HCT116 (cell line): ENCODE data around the gene GTF2IRD1. TPM values are rescaled to one million over a fixed set of nuclear protein-coding genes. Genes with fewer than 3 reads are reported as not detected.

Experiments
- ATAC-seq: fragments of 200-7000 bp; cut with Tn5 transposase; 2 replicates; pipeline ENCODE4 v1.9.1; 2020; ENCODE audit warnings: mild to moderate bottlenecking, moderate library complexity
- BruUV-seq: library from RNA; stranded (reverse); fragments of 400-500 nt; replicated peaks from 2 replicates; lab custom pipeline; 2021; lab: Mats Ljungman, UMichigan
- CTCF ChIA-PET: fragments of 300-600 bp; sonication (Branson Sonifier 250); formaldehyde crosslinking; loops from one replicate; lab custom pipeline; 2021; ENCODE audit warnings: antibody characterized with exemption; lab: Charles Lee
- POLR2A ChIA-PET: fragments of 300-600, 350-600 bp; sonication (Branson Sonifier 250); formaldehyde crosslinking; loops from one replicate; lab custom pipeline; 2021; ENCODE audit warnings: antibody characterized with exemption; lab: Charles Lee
- RAD21 ChIA-PET, 2 experiments: fragments of 300-600 bp; sonication (Branson Sonifier 250); formaldehyde crosslinking; loops; one replicate each; lab custom pipeline; 2023; ENCODE audit warnings: low total read pairs in 2 of 2; ENCODE audit not compliant: uncharacterized antibody in 2 of 2, unreplicated experiment in 2 of 2, low non-redundant PET in 1 of 2; lab: Charles Lee
- DNase-seq: peaks from one replicate; pipeline ENCODE4 v3.0.0-alpha.2; 2010; ENCODE audit warnings: low read depth, low spot score
- H2AFZ ChIP-seq: fragments of 200-600 bp; shearing (Covaris generic), sonication (generic); 2 replicates; pipeline ENCODE4 v1.6.1; 2017; ENCODE audit warnings: low read depth, mixed run types, mixed read lengths, antibody characterized with exemption, low read length; ENCODE audit not compliant: poor library complexity, severe bottlenecking
- H3K27ac ChIP-seq: 2 replicates; pipeline ENCODE4 v1.5.1; 2012; ENCODE audit warnings: low read depth, low read length
- H3K27me3 ChIP-seq: fragments of 200-600 bp; sonication (generic); 2 replicates; pipeline ENCODE4 v1.6.1; 2016; ENCODE audit warnings: mixed run types, low read length, mixed read lengths; ENCODE audit not compliant: insufficient read depth
- H3K36me3 ChIP-seq, 2 experiments: fragments of 200-500 bp in 1 of 2; fragments of 200-600 bp in 1 of 2; sonication (Bioruptor generic) in 1 of 2; sonication (generic) in 1 of 2; 2 replicates each; pipeline versions ENCODE4 v1.5.1 to v1.6.1; 2014 to 2016; ENCODE audit warnings: low read length in 2 of 2, inconsistent platforms in 1 of 2, mixed read lengths in 1 of 2, mixed run types in 1 of 2; ENCODE audit not compliant: insufficient read depth in 2 of 2, control insufficient read depth in 1 of 2
- H3K4me1 ChIP-seq, 2 experiments: fragments of 200-600 bp in 1 of 2; sonication (generic) in 1 of 2; 2 replicates each; pipeline versions ENCODE4 v1.5.1 to v1.6.1; 2012 to 2017; ENCODE audit warnings: low read length in 2 of 2, inconsistent platforms in 1 of 2, mild to moderate bottlenecking in 1 of 2, mixed read lengths in 1 of 2, mixed run types in 1 of 2, moderate library complexity in 1 of 2; ENCODE audit not compliant: insufficient read depth in 2 of 2, control insufficient read depth in 1 of 2
- H3K4me2 ChIP-seq: fragments of 200-600 bp; sonication (generic); 2 replicates; pipeline ENCODE4 v1.6.1; 2017; ENCODE audit warnings: mixed run types, low read length, mixed read lengths
- H3K4me3 ChIP-seq, 2 experiments: fragments of 200-600 bp in 1 of 2; sonication (generic) in 1 of 2; replicated peaks in 1 of 2; 2 replicates each; pipeline ENCODE4 v1.5.1; 2011 to 2016; ENCODE audit warnings: low read length in 2 of 2, control low read depth in 1 of 2, low read depth in 1 of 2, mild to moderate bottlenecking in 1 of 2, mixed read lengths in 1 of 2, mixed run types in 1 of 2
- H3K79me2 ChIP-seq: fragments of 200-600 bp; sonication (generic); 2 replicates; pipeline ENCODE4 v1.6.1; 2017; ENCODE audit warnings: mild to moderate bottlenecking, mixed run types, low read length, moderate library complexity, mixed read lengths; ENCODE audit not compliant: insufficient read depth
- H3K9ac ChIP-seq: fragments of 200-600 bp; sonication (generic); 2 replicates; pipeline ENCODE4 v1.6.1; 2016; ENCODE audit warnings: low read length, mixed read lengths
- H3K9me2 ChIP-seq: fragments of 200-600 bp; sonication (generic), shearing (Covaris generic); 2 replicates; pipeline ENCODE4 v1.6.1; 2017; ENCODE audit warnings: mixed run types, mild to moderate bottlenecking, moderate library complexity; ENCODE audit not compliant: insufficient read depth
- H3K9me3 ChIP-seq, 2 experiments: fragments of 200-500 bp in 1 of 2; fragments of 200-600 bp in 1 of 2; sonication (Bioruptor generic) in 1 of 2; sonication (generic) in 1 of 2; 2 replicates each; pipeline ENCODE4 v1.6.1; 2014 to 2017; ENCODE audit warnings: low read length in 2 of 2, mixed read lengths in 2 of 2, inconsistent platforms in 1 of 2, low read depth in 1 of 2, mild to moderate bottlenecking in 1 of 2, mixed run types in 1 of 2, moderate library complexity in 1 of 2; ENCODE audit not compliant: control insufficient read depth in 1 of 2, insufficient read depth in 1 of 2
- H4K20me1 ChIP-seq: fragments of 200-600 bp; sonication (generic), shearing (Covaris generic); 2 replicates; pipeline ENCODE4 v1.6.1; 2017; ENCODE audit warnings: mixed run types, mild to moderate bottlenecking, moderate library complexity; ENCODE audit not compliant: insufficient read depth
- CBX3 ChIP-seq: IDR thresholded peaks from 2 replicates; pipeline ENCODE4 v1.6.1; 2012; ENCODE audit warnings: low read depth
- EGR1 ChIP-seq: IDR thresholded peaks from 2 replicates; pipeline ENCODE4 v1.6.1; 2012; ENCODE audit warnings: low read depth
- EZH2phosphoT487 ChIP-seq: fragments of 200-600 bp; IDR thresholded peaks from 2 replicates; pipeline ENCODE4 v1.6.1; 2018; ENCODE audit warnings: antibody characterized with exemption, borderline replicate concordance
- FOSL1 ChIP-seq: IDR thresholded peaks from 2 replicates; pipeline ENCODE4 v1.6.1; 2012; ENCODE audit warnings: low read depth
- POLR2AphosphoS5 ChIP-seq: IDR thresholded peaks from 2 replicates; pipeline ENCODE4 v1.6.1; 2011; ENCODE audit warnings: mild to moderate bottlenecking, low read depth, low read length, moderate library complexity
- SIN3A ChIP-seq: IDR thresholded peaks from 2 replicates; pipeline ENCODE4 v1.6.1; 2012; ENCODE audit warnings: low read depth
- SP1 ChIP-seq: IDR thresholded peaks from 2 replicates; pipeline ENCODE4 v1.6.1; 2012; ENCODE audit warnings: low read depth
- SRF ChIP-seq: IDR thresholded peaks from 2 replicates; pipeline ENCODE4 v1.6.1; 2012; ENCODE audit warnings: low read depth
- YY1 ChIP-seq: IDR thresholded peaks from 2 replicates; pipeline ENCODE4 v1.6.1; 2011; ENCODE audit warnings: low read length, low read depth, moderate library complexity, mild to moderate bottlenecking; ENCODE audit not compliant: insufficient replicate concordance; ENCODE audit errors: extremely low read depth
- intact Hi-C: fragments of 100-400 bp; cut with micrococcal nuclease; formaldehyde crosslinking; loops from 2 replicates; pipeline ENCODE4 v1.10.0; 2022
- total RNA-seq: library from RNA; stranded (reverse); gene quantifications from one replicate; pipeline ENCODE4 v1.2.1, GENCODE V29; 2021; ENCODE audit not compliant: unreplicated experiment
- TF ChIP-seq, protein P1 (sequence below), 3 experiments: fragments of 200-600 bp in 1 of 3; sonication (generic) in 1 of 3; IDR thresholded peaks in 2 of 3; conservative IDR thresholded peaks in 1 of 3; 2 replicates each; pipeline ENCODE4 v1.5.1; 2012 to 2017; ENCODE audit warnings: low read depth in 2 of 3, low read length in 2 of 3, antibody characterized with exemption in 1 of 3, borderline replicate concordance in 1 of 3, control low read depth in 1 of 3, mild to moderate bottlenecking in 1 of 3, mixed read lengths in 1 of 3, mixed run types in 1 of 3, moderate library complexity in 1 of 3; ENCODE audit not compliant: insufficient read depth in 1 of 3

GTF2IRD1 gene
- total RNA-seq, 1 experiment from 2014 or later, result 34.5 TPM

DNA sequence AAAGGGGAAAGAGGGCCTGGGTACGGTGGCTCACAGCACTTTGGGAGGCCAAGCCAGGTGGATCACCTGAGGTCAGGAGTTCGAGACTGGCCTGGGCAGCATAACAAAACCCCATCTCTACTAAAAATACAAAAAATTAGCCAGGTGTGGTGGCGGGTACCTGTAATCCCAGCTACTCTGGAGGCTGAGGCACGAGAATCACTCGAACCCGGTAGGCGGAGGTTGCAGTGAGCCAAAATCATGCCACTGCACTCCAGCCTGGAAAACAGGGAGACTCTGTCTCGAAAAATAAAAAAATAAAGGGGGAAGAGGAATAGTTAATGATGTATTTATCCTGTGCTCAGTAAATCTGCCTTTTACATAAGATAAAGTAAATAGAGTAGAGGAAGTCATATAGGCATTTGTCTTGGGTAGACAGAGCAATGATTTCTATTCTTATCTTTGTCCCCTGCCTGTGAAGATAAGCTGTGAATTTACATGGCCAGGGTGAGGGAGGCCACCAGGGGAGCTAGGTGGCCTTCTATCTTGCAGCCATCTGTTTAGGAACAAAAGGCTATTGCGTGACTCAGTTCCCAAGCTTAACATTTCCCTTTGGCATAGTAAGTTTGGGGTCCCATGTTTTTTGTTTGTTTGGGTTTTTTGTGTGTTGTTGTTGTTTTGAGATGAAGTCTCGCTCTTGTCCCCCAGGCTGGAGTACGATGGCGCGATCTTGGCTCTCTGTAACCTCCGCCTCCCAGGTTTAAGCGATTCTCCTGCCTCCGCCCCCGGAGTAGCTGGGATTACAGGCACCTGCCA lies 130.7 kb downstream of the GTF2IRD1 start:
- CTCF ChIA-PET, result interaction anchor here (1.6 kb wide), 1 partner anchor 17 kb away, joined by 4 read pairs; no protein-coding TSS in a partner anchor
- Histone ChIP-seq H3K9me3 (no peaks in the 10 kb centered on the region), H3K4me1 (peaks cover 61 to 63% of the 10 kb centered on the region in 2 experiments)

DNA sequence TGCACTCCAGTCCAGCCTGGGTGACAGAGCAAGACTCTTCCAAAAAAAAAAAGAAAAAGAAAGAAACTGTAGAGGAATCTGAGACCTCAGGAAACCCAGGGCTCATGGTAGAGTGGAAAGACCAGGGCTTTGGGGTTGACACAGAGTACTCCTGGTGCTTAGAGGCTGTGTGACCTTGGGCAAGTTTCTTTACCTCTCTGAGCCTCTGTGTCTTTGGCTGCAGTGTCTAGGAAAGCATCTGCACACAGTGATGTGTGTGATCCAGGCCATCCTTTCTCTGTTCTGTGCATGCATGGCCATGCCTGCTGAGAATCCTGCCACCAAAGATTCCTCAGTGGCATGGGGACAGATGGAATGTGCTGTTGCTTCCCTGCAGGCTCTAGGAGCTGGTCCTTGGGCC lies 132.1 kb downstream of the GTF2IRD1 start:
- no peak for TF ChIP-seq CBX3
- no peak for TF ChIP-seq SRF
- no peak for TF ChIP-seq EGR1
- TF ChIP-seq SIN3A, result no peak
- no peak for TF ChIP-seq SP1
- no peak for TF ChIP-seq POLR2AphosphoS5
- TF ChIP-seq YY1, result no peak
- no peak for TF ChIP-seq FOSL1
- Histone ChIP-seq H3K9ac (no peak overlapping the region), H3K4me1 (peaks cover 49 to 52% of the 10 kb centered on the region in 2 experiments), H3K4me3 (no peak overlapping the region), H3K27ac (no peak overlapping the region), H4K20me1 (no peaks in the 10 kb centered on the region), H2AFZ (no peak overlapping the region), H3K27me3 (no peaks in the 10 kb centered on the region), H3K9me3 (no peaks in the 10 kb centered on the region), H3K79me2 (no peaks in the 10 kb centered on the region), H3K9me2 (no peaks in the 10 kb centered on the region), H3K36me3 (peaks cover 0 to 4% of the 10 kb centered on the region in 2 experiments; a peak in 1 of 4 replicates), H3K4me2 (no peak overlapping the region)
- intact Hi-C loops, result no loop called here
- ChIA-PET CTCF (no interaction called here), POLR2A (no interaction called here), RAD21 (no interaction called here)
- DNase-seq, result no peak
- BruUV-seq, result no TSS peak
- no peak for ATAC-seq

More for the DNA sequence above, 130.7 kb downstream of the GTF2IRD1 start:
- intact Hi-C loops, result no loop called here
- H3K79me2 ChIP-seq, result no peaks in the 10 kb centered on the region
- no peak overlapping the region for H2AFZ ChIP-seq
- 0 out of 2 replicates have a peak overlapping the region, but pooled peaks have one; percentile 7 for H3K4me2 ChIP-seq
- ChIA-PET POLR2A (no interaction called here), RAD21 (no interaction called here)
- DNase-seq (no peak), ATAC-seq (no peak)
- no peak overlapping the region for H3K27ac ChIP-seq
- H4K20me1 ChIP-seq, result no peaks in the 10 kb centered on the region
- H3K9ac ChIP-seq, result no peak overlapping the region
- BruUV-seq, result no TSS peak
- H3K36me3 ChIP-seq, result no peaks in the 10 kb centered on the region
- H3K27me3 ChIP-seq, result no peaks in the 10 kb centered on the region
- H3K9me2 ChIP-seq, result no peaks in the 10 kb centered on the region
- TF ChIP-seq, protein P1, sequence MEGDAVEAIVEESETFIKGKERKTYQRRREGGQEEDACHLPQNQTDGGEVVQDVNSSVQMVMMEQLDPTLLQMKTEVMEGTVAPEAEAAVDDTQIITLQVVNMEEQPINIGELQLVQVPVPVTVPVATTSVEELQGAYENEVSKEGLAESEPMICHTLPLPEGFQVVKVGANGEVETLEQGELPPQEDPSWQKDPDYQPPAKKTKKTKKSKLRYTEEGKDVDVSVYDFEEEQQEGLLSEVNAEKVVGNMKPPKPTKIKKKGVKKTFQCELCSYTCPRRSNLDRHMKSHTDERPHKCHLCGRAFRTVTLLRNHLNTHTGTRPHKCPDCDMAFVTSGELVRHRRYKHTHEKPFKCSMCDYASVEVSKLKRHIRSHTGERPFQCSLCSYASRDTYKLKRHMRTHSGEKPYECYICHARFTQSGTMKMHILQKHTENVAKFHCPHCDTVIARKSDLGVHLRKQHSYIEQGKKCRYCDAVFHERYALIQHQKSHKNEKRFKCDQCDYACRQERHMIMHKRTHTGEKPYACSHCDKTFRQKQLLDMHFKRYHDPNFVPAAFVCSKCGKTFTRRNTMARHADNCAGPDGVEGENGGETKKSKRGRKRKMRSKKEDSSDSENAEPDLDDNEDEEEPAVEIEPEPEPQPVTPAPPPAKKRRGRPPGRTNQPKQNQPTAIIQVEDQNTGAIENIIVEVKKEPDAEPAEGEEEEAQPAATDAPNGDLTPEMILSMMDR (IDR thresholded peaks at IDR 0.05 in 2 of 3, conservative IDR thresholded peaks at IDR 0.05 in 1 of 3; ENCODE audit: borderline replicate concordance in 1 of 3, insufficient read depth in 1 of 3, low read depth in 2 of 3, low read length in 2 of 3), result peak in 2 of 3 experiments; percentile 12 to 43; a peak in 2 of 6 replicates
- TF ChIP-seq EZH2phosphoT487, result no peak
- TF ChIP-seq, all 23 proteins: peak for 1
- H3K4me3 ChIP-seq, result no peak overlapping the region
